ENCODE measurements around the gene TRMT11.

TRMT11 gene

GRCh38 chr6:126040394-126040793, 54.1 kb downstream of the TRMT11 start:
- no peak overlapping the region for H3K27ac ChIP-seq
- H3K4me3 ChIP-seq (ENCODE audit: low read depth in 1 of 2, low read length in 1 of 2), result no peak overlapping the region

GRCh38 chr6:126040826-126041225, 54.5 kb downstream of the TRMT11 start:
- peaks cover 0 to 7% of the 10 kb centered on the region in 2 experiments for H3K4me1 ChIP-seq (ENCODE audit: control insufficient read depth in 1 of 2, insufficient read depth in 1 of 2, low read depth in 1 of 2, low read length in 1 of 2)
- H3K27ac ChIP-seq, result no peak overlapping the region
- H3K4me3 ChIP-seq (ENCODE audit: low read depth in 1 of 2, low read length in 1 of 2), result no peak overlapping the region
- H3K27me3 ChIP-seq, result no peaks in the 10 kb centered on the region
- no peaks in the 10 kb centered on the region for H3K9me3 ChIP-seq
- H3K36me3 ChIP-seq, result no peaks in the 10 kb centered on the region
- TF ChIP-seq CTCF (IDR thresholded peaks at IDR 0.05), result no peak

More at GRCh38 chr6:126040394-126040793, 54.1 kb downstream of the TRMT11 start:
- H3K36me3 ChIP-seq, result no peaks in the 10 kb centered on the region
- H3K27me3 ChIP-seq, result no peaks in the 10 kb centered on the region
- peaks cover 0 to 7% of the 10 kb centered on the region in 2 experiments for H3K4me1 ChIP-seq (ENCODE audit: control insufficient read depth in 1 of 2, insufficient read depth in 1 of 2, low read depth in 1 of 2, low read length in 1 of 2)
- TF ChIP-seq CTCF (IDR thresholded peaks at IDR 0.05), result no peak
- no peaks in the 10 kb centered on the region for H3K9me3 ChIP-seq

DNA sequence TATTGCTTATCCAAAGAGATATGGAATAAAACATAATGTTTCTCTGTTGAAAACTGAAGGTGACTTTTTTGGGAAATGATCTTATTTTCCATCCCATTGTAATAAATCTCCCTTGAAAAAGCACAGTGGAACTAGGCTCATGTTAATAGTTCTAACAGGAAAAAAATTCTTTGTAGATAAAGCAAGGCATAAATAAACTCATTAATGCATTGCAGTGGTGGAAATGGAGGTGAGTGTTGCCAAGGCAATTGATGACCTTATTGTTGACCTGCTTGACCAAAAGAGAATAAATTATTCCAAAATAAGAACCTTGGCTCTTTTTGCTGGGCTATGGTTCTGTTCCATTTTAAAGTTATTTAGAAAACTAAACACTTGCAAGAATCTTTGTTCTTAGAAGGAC, 55.2 kb downstream of the TRMT11 start:
- peaks cover 0 to 7% of the 10 kb centered on the region in 2 experiments for H3K4me1 ChIP-seq (ENCODE audit: control insufficient read depth in 1 of 2, insufficient read depth in 1 of 2, low read depth in 1 of 2, low read length in 1 of 2)
- no peaks in the 10 kb centered on the region for H3K9me3 ChIP-seq
- H3K36me3 ChIP-seq, result no peaks in the 10 kb centered on the region
- no peak for TF ChIP-seq CTCF (IDR thresholded peaks at IDR 0.05)
- H3K27ac ChIP-seq, result no peak overlapping the region
- H3K4me3 ChIP-seq (ENCODE audit: low read depth in 1 of 2, low read length in 1 of 2), result no peak overlapping the region
- no peaks in the 10 kb centered on the region for H3K27me3 ChIP-seq

- Histone ChIP-seq H3K9me3 (no peaks in the 10 kb centered on the region), H3K4me1 (ENCODE audit: control insufficient read depth in 1 of 2, insufficient read depth in 1 of 2, low read depth in 1 of 2, low read length in 1 of 2) (peaks cover 0 to 7% of the 10 kb centered on the region in 2 experiments), H3K27me3 (no peaks in the 10 kb centered on the region), H3K27ac (no peak overlapping the region), H3K36me3 (no peaks in the 10 kb centered on the region), H3K4me3 (ENCODE audit: low read depth in 1 of 2, low read length in 1 of 2) (no peak overlapping the region)
- TF ChIP-seq CTCF (IDR thresholded peaks at IDR 0.05), result no peak
Measured at GRCh38 chr6:126042001-126042419, 55.7 kb downstream of the TRMT11 start.

- H3K9me3 ChIP-seq, result no peaks in the 10 kb centered on the region
- H3K4me1 ChIP-seq (ENCODE audit: control insufficient read depth in 1 of 2, insufficient read depth in 1 of 2, low read depth in 1 of 2, low read length in 1 of 2), result no peaks in the 10 kb centered on the region
- TF ChIP-seq CTCF (IDR thresholded peaks at IDR 0.05), result no peak
- no peaks in the 10 kb centered on the region for H3K27me3 ChIP-seq
- H3K4me3 ChIP-seq (ENCODE audit: low read depth in 1 of 2, low read length in 1 of 2), result no peak overlapping the region
- no peaks in the 10 kb centered on the region for H3K36me3 ChIP-seq
- H3K27ac ChIP-seq, result no peak overlapping the region
Measured at GRCh38 chr6:126047648-126048047, 61.3 kb downstream of the TRMT11 start.

DNA sequence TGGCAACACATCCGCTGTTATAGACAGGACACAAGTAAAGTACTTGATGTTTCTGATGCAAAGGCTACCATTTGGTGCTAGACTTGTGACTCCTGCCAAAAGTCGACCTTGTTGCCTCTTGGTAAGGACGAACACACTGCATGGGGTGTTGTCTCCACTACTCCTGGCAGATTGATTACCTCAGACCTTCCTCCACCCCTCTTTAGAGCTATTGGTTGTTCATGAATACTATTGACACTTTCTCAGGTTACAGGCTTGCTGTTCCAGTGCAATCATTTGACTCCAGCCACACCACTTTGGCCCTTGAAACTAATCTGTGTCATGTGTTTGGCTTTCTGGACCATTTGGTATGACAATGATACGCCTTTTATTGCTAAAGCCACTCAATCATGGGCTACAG, 62.3 kb downstream of the TRMT11 start:
- Histone ChIP-seq H3K9me3 (no peaks in the 10 kb centered on the region), H3K27ac (no peak overlapping the region), H3K4me3 (ENCODE audit: low read depth in 1 of 2, low read length in 1 of 2) (no peak overlapping the region), H3K36me3 (no peaks in the 10 kb centered on the region), H3K4me1 (ENCODE audit: control insufficient read depth in 1 of 2, insufficient read depth in 1 of 2, low read depth in 1 of 2, low read length in 1 of 2) (no peaks in the 10 kb centered on the region), H3K27me3 (no peaks in the 10 kb centered on the region)
- no peak for TF ChIP-seq CTCF (IDR thresholded peaks at IDR 0.05)

Measured in neutrophil (primary cell).